ENCODE measurements around the gene PAQR9. TPM values are rescaled to one million over a fixed set of nuclear protein-coding genes. Genes with fewer than 3 reads are reported as not detected.

PAQR9 gene
- total and polyA plus RNA-seq, 2 of the 13 experiments (the other 11 are each of a cell fraction or from before 2014, with no cell fraction given), result 3.7 to 10.3 TPM

DNA sequence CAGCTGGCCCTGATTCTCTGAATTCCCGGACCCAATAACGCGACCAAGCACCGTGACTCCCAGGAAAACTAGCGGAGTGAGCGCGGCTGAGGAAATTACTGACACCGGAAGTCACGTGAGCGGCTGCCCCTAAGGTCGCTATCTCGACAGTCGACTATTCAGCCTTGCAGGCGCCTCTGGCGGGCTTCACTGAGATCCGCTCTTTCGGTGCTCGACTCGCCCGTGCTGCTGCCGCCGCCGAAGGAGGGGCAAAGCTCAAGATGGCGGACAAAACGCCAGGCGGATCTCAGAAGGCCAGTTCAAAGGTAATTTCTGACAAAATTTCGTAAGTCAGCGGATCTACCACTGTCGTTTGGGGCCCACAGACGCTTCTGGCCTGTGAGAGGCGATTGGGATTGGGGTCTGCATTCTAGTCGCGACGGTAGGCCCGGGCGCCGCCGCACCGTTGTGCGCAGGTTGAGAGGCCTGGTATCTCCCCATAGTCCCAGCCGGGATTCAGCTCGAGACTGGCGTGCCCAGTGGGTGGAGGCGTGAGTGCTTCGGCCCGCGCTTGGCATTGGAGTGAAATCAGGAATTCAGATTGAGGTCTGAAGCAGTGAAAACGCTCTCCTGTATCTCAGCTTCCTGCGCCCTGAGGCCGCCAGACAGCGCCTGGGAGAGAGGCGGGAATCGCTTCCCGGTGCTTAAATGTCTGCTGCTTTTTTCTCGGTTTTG is 38.1 kb upstream of the PAQR9 start, which contains the start of gene U2SURP (continued):
- TF ChIP-seq MBD4 (IDR thresholded peaks at IDR 0.05; ENCODE audit: borderline replicate concordance, low read length) (no peak; the same call in 1 of the 2 replicates), ZMYM4 (CRISPR knock-in tag; IDR thresholded peaks at IDR 0.05) (peak; percentile 97), ZNF430 (CRISPR knock-in tag; IDR thresholded peaks at IDR 0.05) (peak; percentile 97), RARA (CRISPR knock-in tag; IDR thresholded peaks at IDR 0.05) (peak; percentile 71), PRMT3 (CRISPR knock-in tag; IDR thresholded peaks at IDR 0.05; ENCODE audit: borderline replicate concordance, low read depth) (no peak), CAMTA2 (CRISPR knock-in tag; IDR thresholded peaks at IDR 0.05; ENCODE audit: borderline replicate concordance) (no peak; the same call in 1 of the 2 replicates), MLLT10 (CRISPR knock-in tag; IDR thresholded peaks at IDR 0.05) (no peak), ZSCAN30 (CRISPR knock-in tag; IDR thresholded peaks at IDR 0.05) (peak; percentile 69; the same call in 1 of the 2 replicates), ZFP36L2 (CRISPR knock-in tag; IDR thresholded peaks at IDR 0.05) (no peak; the same call in 1 of the 2 replicates), SP2 (CRISPR knock-in tag; IDR thresholded peaks at IDR 0.05) (peak; percentile 45; the same call in 1 of the 2 replicates), CENPT (CRISPR knock-in tag; IDR thresholded peaks at IDR 0.05; ENCODE audit: low read depth) (no peak), TRIM24 (CRISPR knock-in tag; IDR thresholded peaks at IDR 0.05) (no peak), PITX1 (CRISPR knock-in tag; IDR thresholded peaks at IDR 0.05) (peak; percentile 63; the same call in 1 of the 2 replicates), HNRNPUL1 (IDR thresholded peaks at IDR 0.05; ENCODE audit: low read depth, low read length) (no peak), ZC3H4 (CRISPR knock-in tag; IDR thresholded peaks at IDR 0.05; ENCODE audit: borderline replicate concordance) (no peak), ARID2 (CRISPR knock-in tag; IDR thresholded peaks at IDR 0.05; ENCODE audit: borderline replicate concordance) (0 out of 2 replicates have a peak, but pooled peaks have one; percentile 25), CBX2 (IDR thresholded peaks at IDR 0.05; ENCODE audit: low read depth, low read length) (no peak), CBX2 (CRISPR knock-in tag; IDR thresholded peaks at IDR 0.05; ENCODE audit: low read depth) (no peak), ZFP36 (IDR thresholded peaks at IDR 0.05; ENCODE audit: borderline replicate concordance, low read depth, low read length, partially characterized antibody) (no peak), AKAP8 (CRISPR knock-in tag; IDR thresholded peaks at IDR 0.05) (no peak)
- TF ChIP-seq, protein P1, sequence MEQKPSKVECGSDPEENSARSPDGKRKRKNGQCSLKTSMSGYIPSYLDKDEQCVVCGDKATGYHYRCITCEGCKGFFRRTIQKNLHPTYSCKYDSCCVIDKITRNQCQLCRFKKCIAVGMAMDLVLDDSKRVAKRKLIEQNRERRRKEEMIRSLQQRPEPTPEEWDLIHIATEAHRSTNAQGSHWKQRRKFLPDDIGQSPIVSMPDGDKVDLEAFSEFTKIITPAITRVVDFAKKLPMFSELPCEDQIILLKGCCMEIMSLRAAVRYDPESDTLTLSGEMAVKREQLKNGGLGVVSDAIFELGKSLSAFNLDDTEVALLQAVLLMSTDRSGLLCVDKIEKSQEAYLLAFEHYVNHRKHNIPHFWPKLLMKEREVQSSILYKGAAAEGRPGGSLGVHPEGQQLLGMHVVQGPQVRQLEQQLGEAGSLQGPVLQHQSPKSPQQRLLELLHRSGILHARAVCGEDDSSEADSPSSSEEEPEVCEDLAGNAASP (CRISPR knock-in tag; IDR thresholded peaks at IDR 0.05; ENCODE audit: borderline replicate concordance), result peak; percentile 72
- TF ChIP-seq, protein P2, sequence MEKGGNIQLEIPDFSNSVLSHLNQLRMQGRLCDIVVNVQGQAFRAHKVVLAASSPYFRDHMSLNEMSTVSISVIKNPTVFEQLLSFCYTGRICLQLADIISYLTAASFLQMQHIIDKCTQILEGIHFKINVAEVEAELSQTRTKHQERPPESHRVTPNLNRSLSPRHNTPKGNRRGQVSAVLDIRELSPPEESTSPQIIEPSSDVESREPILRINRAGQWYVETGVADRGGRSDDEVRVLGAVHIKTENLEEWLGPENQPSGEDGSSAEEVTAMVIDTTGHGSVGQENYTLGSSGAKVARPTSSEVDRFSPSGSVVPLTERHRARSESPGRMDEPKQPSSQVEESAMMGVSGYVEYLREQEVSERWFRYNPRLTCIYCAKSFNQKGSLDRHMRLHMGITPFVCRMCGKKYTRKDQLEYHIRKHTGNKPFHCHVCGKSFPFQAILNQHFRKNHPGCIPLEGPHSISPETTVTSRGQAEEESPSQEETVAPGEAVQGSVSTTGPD (CRISPR knock-in tag; IDR thresholded peaks at IDR 0.05), result peak; percentile 39; the same call in 1 of the 2 replicates
- TF ChIP-seq, protein P3, sequence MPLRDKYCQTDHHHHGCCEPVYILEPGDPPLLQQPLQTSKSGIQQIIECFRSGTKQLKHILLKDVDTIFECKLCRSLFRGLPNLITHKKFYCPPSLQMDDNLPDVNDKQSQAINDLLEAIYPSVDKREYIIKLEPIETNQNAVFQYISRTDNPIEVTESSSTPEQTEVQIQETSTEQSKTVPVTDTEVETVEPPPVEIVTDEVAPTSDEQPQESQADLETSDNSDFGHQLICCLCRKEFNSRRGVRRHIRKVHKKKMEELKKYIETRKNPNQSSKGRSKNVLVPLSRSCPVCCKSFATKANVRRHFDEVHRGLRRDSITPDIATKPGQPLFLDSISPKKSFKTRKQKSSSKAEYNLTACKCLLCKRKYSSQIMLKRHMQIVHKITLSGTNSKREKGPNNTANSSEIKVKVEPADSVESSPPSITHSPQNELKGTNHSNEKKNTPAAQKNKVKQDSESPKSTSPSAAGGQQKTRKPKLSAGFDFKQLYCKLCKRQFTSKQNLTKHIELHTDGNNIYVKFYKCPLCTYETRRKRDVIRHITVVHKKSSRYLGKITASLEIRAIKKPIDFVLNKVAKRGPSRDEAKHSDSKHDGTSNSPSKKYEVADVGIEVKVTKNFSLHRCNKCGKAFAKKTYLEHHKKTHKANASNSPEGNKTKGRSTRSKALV (CRISPR knock-in tag; IDR thresholded peaks at IDR 0.05), result no peak
- TF ChIP-seq, protein P4, sequence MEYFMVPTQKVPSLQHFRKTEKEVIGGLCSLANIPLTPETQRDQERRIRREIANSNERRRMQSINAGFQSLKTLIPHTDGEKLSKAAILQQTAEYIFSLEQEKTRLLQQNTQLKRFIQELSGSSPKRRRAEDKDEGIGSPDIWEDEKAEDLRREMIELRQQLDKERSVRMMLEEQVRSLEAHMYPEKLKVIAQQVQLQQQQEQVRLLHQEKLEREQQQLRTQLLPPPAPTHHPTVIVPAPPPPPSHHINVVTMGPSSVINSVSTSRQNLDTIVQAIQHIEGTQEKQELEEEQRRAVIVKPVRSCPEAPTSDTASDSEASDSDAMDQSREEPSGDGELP (IDR thresholded peaks at IDR 0.05; ENCODE audit: borderline replicate concordance, low read depth), result peak; percentile 85; the same call in 1 of the 2 replicates
